Lower lobe of right lung (tissue), 2 donors: ENCODE results near the gene SCAMP5. TPM values are rescaled to one million over a fixed set of nuclear protein-coding genes. Genes with fewer than 3 reads are reported as not detected.

Experiments
- ATAC-seq, 2 donors: fragments of 200-7000 bp; cut with Tn5 transposase; one replicate each; pipeline ENCODE4 v1.9.1; 2020 to 2022; ENCODE audit warnings: mild to moderate bottlenecking in 2 of 2, moderate library complexity in 2 of 2
- DNase-seq: peaks from one replicate; pipeline ENCODE4 v3.0.0-alpha.2; 2020
- H3K27ac ChIP-seq: fragments of 200-600 bp; one replicate; pipeline ENCODE4 v1.8.0; 2022
- H3K27me3 ChIP-seq: fragments of 200-600 bp; one replicate; pipeline ENCODE4 v1.8.0; 2022; ENCODE audit warnings: low read depth
- H3K36me3 ChIP-seq: fragments of 200-600 bp; one replicate; pipeline ENCODE4 v1.8.0; 2022; ENCODE audit warnings: mild to moderate bottlenecking
- H3K4me1 ChIP-seq: fragments of 200-600 bp; one replicate; pipeline ENCODE4 v1.8.0; 2022
- H3K4me3 ChIP-seq: fragments of 200-600 bp; one replicate; pipeline ENCODE4 v1.8.0; 2022; ENCODE audit warnings: mild to moderate bottlenecking
- H3K9me3 ChIP-seq: fragments of 200-600 bp; one replicate; pipeline ENCODE4 v1.8.0; 2022
- intact Hi-C: fragments of 100-400 bp; cut with DNase I; formaldehyde crosslinking; loops from one replicate; pipeline ENCODE4 v1.11.0; 2022
- total RNA-seq: library from RNA; stranded (reverse); fragmentation: NEBNext Ultra II Directional; extraction: Animal tissue kit (Norgen Biotek cat#: 25700); gene quantifications from one replicate; pipeline ENCODE4 v1.2.1, GENCODE V29; 2021
- TF ChIP-seq, protein P1 (sequence below): fragments of 200-600 bp; IDR thresholded peaks from one replicate; pipeline ENCODE4 v1.8.0; 2022; ENCODE audit warnings: antibody characterized with exemption, mild to moderate bottlenecking
- donor health status: DM: no; HTN: yes; CAD: no; lungs with severe emphysema.

SCAMP5 gene
- total RNA-seq, 1 donor from 2014 or later: 1.9 TPM

DNA sequence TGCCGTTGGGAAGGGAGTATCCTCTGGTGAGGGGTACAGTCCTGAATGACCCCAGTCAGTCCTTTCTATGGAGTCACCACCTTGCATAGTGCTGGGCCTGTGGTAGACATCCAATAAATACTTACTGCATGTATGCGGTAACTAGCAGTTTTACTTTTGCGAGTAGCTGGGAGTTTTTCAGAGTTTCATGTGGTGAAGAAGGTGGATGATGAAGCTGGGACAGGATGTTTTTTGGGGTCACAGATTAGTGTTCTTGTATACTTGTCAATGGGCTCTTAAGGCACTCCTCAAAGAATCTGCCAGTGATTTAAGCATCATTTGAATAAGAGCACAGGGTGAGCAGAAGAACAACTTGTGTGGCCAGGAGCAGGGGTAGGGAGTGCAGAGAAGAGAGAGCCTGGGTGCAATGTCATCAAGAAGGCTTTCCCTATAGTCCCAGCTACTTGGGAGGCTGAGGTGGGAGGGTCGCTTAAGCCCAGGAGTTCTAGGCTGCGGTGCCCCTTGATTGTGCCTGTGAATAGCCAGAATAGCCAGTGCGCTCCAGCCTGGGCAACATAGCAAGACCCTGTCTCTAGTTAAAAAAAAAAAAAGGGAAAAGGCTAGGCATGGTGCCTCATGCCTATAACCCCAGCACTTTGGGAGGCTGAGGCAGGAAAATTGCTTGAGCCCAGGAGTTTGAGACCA is 50.1 kb downstream of the SCAMP5 start:
- Histone ChIP-seq H3K4me1 (peaks cover 84% of the 10 kb centered on the region), H3K27me3 (no peaks in the 10 kb centered on the region), H3K9me3 (no peaks in the 10 kb centered on the region), H3K27ac (peak overlapping the region; percentile 86), H3K36me3 (no peaks in the 10 kb centered on the region), H3K4me3 (no peak overlapping the region)
- ATAC-seq: no peak
- no peak for DNase-seq
- intact Hi-C loops: no loop called here
- TF ChIP-seq, protein P1, sequence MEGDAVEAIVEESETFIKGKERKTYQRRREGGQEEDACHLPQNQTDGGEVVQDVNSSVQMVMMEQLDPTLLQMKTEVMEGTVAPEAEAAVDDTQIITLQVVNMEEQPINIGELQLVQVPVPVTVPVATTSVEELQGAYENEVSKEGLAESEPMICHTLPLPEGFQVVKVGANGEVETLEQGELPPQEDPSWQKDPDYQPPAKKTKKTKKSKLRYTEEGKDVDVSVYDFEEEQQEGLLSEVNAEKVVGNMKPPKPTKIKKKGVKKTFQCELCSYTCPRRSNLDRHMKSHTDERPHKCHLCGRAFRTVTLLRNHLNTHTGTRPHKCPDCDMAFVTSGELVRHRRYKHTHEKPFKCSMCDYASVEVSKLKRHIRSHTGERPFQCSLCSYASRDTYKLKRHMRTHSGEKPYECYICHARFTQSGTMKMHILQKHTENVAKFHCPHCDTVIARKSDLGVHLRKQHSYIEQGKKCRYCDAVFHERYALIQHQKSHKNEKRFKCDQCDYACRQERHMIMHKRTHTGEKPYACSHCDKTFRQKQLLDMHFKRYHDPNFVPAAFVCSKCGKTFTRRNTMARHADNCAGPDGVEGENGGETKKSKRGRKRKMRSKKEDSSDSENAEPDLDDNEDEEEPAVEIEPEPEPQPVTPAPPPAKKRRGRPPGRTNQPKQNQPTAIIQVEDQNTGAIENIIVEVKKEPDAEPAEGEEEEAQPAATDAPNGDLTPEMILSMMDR: no peak

DNA sequence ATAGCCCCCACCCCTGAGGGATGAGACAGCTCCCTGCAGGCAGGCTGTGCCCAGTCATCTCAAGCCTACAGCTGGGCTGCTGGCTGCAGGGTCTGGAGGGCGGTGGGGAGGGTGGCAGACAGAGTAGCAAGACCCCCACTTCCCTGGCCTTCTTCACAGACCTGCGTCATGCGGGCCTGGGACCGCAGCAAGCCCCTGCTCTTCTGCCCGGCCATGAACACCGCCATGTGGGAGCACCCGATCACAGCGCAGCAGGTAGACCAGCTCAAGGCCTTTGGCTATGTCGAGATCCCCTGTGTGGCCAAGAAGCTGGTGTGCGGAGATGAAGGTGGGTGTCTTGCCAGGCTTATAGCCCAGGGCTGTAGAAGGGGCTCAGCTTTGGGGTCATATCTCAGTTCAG is 53.0 kb downstream of the SCAMP5 start:
- TF ChIP-seq, protein P1: no peak
- Histone ChIP-seq H3K27me3 (no peaks in the 10 kb centered on the region), H3K27ac (no peak overlapping the region), H3K4me1 (peaks cover 74% of the 10 kb centered on the region), H3K9me3 (no peaks in the 10 kb centered on the region), H3K4me3 (no peak overlapping the region), H3K36me3 (no peaks in the 10 kb centered on the region)
- ATAC-seq: no peak
- intact Hi-C loops: no loop called here
- DNase-seq: no peak

DNA sequence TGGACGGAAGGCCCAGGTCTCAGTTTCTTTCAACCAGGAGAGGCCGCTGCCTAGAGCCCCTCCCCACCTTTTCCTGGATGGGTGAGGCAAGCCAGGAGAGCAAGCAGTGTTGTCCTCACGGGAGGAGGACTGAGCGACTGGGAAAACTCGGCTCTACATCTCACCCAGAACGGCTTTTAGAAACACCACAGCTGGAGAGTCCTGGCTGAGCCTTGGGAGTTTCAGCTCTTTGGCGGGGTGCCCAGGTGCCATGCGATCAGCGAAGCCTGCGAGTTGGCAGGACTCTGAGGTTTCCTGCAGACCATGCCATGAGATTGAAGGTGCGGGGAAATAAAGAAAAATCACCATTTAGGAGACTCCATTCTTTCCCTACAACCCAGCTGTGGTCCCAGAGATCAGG is 54.0 kb downstream of the SCAMP5 start:
- DNase-seq: peak; percentile 79
- H3K4me1 ChIP-seq: peaks cover 64% of the 10 kb centered on the region
- TF ChIP-seq, protein P1: no peak

DNA sequence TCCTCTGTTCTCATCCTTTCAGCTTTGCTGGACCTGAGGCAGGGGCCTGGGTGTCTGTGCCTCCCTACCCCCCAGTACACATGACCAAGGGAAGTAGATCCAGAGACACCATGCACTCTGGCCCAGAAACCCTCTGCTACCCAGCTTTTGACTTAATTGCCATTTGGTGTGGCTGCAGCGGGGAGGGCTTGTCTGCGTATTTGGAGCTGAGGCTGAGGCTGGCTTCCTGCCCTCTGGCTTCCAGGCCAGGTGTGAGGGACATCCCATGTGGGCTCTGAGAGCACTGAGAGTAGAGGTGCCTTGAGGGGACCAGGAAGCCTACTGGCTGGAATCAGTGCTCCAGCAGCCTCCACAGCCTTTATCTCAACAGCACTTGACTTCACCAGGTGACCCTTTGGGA is 54.9 kb downstream of the SCAMP5 start:
- intact Hi-C loops: no loop called here
- H3K4me1 ChIP-seq: peaks cover 55% of the 10 kb centered on the region
- no peak for DNase-seq
- TF ChIP-seq, protein P1: no peak
- ATAC-seq: no peak
- H3K27ac ChIP-seq: no peak overlapping the region
- H3K27me3 ChIP-seq: no peaks in the 10 kb centered on the region
- no peaks in the 10 kb centered on the region for H3K9me3 ChIP-seq
- H3K36me3 ChIP-seq: no peaks in the 10 kb centered on the region
- H3K4me3 ChIP-seq: no peak overlapping the region

More for the DNA sequence above, 54.0 kb downstream of the SCAMP5 start:
- no peaks in the 10 kb centered on the region for H3K36me3 ChIP-seq
- H3K4me3 ChIP-seq: no peak overlapping the region
- intact Hi-C loops: no loop called here
- no peaks in the 10 kb centered on the region for H3K27me3 ChIP-seq
- H3K9me3 ChIP-seq: no peaks in the 10 kb centered on the region
- no peak overlapping the region for H3K27ac ChIP-seq
- ATAC-seq: peak; percentile 3 to 7

DNA sequence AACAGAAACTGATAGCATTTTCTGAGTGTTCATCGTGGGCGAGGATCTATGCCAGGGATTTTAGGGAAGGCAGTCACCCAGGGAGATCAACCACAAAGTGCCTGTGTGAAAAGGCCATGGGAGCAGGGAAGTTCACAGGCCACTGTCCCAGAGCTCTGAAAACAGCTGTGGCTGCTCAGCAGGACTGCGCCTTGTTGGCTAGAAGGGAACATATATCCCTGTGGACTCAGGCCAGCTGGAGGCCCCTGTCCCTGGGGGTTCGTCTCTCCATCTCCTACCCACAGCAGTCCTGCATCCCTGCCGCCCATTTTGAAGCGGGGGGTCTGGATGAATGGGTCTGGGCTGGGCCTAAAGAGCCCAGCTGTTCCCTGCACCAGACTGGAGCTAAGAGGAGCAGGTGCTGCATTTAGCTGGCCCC is 55.8 kb downstream of the SCAMP5 start:
- Histone ChIP-seq H3K27me3 (no peaks in the 10 kb centered on the region), H3K4me3 (no peak overlapping the region), H3K27ac (no peak overlapping the region), H3K9me3 (no peaks in the 10 kb centered on the region), H3K36me3 (no peaks in the 10 kb centered on the region), H3K4me1 (peaks cover 46% of the 10 kb centered on the region)
- intact Hi-C loops: no loop called here
- TF ChIP-seq, protein P1: no peak
- ATAC-seq (no peak), DNase-seq (no peak)
